NCI-H2227 treated with DMSO at 0.1 percent for 48 hours (cell line): ENCODE results near the gene CUL2.
"Not testable (repeated sequence)": the region's sequence is repeated elsewhere in the genome, so short reads cannot be mapped to it uniquely, and the experiment has no call there.

Source experiments
- DNase-seq: peaks from one replicate; lab custom pipeline; 2025; lab: John Stamatoyannopoulos, UW

The CUL2 gene

GRCh38 chr10:35019041-35020024 is 70.8 kb downstream of the CUL2 start:
- DNase-seq = no peak

DNA sequence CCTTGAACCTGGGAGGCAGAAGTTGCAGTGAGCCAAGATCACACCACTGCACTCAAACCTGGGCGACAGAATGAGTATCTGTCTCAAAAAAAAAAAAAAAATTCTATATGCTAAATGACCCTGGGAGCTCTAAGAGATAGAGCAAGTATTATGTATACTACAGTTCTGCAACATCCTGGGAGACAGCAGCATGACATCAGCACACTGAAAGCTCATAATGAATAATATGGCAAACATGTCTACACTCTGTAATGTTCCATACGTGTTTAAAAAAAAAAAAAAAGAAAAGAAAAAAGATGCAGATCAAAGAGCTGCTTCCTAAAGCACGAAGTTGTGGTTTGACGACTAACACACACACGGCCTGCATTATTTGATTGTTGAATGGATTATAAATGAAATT is 72.5 kb downstream of the CUL2 start:
- DNase-seq = no peak

DNA sequence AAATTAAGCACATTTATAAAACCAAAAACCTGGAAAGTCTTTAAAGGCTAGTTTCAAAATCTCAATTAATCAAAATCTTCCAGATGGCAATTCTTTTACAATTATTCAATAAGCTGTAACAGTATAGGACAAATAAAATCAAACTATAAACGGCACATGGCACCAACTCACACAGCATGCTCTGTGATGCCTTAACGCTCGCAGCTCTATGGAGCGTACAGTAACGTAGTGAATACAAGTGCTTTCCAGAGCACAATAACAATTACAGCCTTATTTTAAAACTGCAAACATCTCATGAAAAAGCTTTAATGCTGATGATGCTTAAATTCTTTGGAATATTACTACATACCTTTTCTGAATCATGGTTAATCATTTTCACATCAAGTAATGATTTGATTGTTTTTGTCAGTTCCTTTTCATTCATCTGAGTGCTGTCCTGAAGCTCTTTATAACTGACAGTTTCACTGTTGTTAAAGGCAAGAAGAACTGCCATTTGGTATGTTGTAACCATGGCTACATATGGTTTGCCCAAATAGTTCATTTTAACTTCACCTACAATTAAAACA is 74.2 kb downstream of the CUL2 start:
- DNase-seq = peak; percentile 14

DNA sequence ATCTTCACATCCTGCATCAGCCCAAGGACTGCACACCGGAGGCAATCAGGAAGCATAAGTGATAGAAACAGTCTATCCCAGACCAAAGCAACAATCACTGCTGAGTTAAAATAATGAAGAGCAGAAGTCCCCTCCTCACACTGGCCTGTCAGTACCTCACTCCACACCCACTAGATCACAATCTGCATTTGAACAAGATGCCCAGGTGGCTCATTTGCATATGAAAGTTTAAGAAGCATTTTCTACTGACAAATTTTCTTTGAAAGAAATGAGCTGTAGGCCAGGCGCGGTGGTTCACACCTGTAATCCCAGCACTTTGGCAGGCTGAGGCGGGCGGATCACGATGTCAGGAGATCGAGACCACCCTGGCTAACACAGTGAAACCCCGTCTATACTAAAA is 77.4 kb downstream of the CUL2 start:
- DNase-seq = no peak

GRCh38 chr10:35011771-35012191 is 78.4 kb downstream of the CUL2 start:
- DNase-seq = no peak

- DNase-seq = no peak
These were observed 82.3 kb downstream of the CUL2 start for GRCh38 chr10:35007858-35008301.

GRCh38 chr10:35006836-35007235 is 83.3 kb downstream of the CUL2 start:
- no peak for DNase-seq

- DNase-seq = no peak
These were observed 84.3 kb downstream of the CUL2 start for GRCh38 chr10:35005868-35006267.

DNA sequence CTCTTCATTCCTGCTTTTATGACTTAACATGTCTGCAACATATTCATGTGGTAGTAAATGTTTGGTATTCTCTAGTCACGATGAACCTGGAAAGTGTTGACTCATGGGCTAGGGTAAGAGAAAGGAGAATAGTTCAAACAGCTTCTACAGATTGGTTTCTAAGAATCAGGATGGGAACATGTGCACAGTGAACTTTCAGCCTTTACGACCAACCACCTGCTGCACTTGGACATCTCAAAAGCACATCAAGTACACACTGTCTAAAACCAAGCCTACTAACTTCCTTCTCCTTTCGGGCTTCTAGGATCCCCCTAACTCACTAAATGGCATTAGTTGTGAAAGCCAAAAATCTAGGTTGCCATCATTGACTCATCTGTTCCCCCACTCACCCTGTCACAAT is 85.5 kb downstream of the CUL2 start:
- no peak for DNase-seq

GRCh38 chr10:35003906-35004305 is 86.2 kb downstream of the CUL2 start:
- DNase-seq = no peak

GRCh38 chr10:35000936-35001335 is 89.2 kb downstream of the CUL2 start:
- no peak for DNase-seq

DNA sequence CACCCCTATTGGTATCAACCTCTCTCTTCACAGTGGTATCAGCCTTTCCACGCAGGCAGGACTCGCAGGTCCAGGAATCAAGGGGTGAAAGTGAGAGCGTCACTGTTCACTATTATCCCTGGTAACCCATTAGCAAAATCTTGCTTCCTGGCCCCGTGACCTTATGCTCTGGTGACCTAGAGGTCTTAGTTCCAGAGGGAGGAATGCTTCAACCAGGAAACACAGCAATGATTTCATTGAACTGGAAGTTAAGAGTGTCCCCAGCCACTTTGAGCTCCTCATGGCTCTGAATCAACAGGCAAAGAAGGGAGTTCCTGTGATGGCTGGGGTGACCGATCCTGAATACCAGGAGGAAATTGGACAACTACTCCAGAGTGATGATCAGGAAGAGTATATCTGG is 90.6 kb downstream of the CUL2 start:
- no peak for DNase-seq

DNA sequence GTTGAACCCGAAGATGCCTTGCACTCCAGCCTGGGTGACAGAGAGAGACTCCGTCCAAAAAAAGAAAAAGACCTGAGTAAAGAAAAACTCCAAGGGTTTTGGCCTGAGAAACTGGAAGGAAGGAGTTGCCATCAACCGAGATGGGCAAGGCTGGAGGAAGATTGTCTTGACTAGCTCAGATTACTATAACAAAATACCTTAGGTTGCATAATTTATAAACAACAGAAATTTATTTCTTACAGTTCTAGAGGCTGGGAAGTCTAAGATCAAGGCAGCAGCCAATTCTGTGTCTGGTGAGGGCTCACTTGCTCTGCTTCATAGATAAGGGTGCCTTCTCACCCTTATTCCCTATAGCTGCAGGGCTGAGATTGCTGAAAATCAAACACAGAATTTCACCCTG is 91.2 kb downstream of the CUL2 start:
- DNase-seq = no peak

GRCh38 chr10:34996843-34997242 is 93.3 kb downstream of the CUL2 start:
- no peak for DNase-seq

- DNase-seq = no peak
These were observed 94.2 kb downstream of the CUL2 start for GRCh38 chr10:34995925-34996324.

DNA sequence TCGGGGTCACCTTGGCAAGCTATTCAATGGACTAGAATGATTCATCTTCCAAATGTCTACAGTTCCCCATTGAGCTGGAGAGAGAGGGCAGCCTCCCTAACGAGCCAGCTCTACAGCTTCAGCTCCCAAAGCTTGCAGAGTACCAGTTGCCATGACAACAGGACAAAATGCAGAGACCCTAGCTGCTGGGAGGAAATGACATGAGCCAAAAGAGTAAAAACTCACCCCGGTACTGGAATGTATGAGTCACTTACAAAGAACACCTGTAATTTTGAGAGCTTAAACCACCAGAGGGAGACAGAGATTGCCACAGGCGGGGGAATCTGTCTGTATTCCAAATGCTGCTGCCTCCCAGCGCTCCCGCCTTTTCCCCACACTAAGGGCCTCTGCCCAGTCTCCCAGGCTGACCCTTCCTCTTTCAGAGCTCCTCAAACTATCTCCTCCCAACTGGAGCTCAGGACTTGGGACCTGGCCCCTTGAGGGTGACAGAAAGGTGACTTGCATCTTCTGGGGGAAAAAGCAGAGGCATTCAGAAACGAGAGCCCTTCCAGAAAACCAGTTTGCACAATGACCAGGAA is 95.5 kb downstream of the CUL2 start:
- peak; percentile 67 for DNase-seq

DNA sequence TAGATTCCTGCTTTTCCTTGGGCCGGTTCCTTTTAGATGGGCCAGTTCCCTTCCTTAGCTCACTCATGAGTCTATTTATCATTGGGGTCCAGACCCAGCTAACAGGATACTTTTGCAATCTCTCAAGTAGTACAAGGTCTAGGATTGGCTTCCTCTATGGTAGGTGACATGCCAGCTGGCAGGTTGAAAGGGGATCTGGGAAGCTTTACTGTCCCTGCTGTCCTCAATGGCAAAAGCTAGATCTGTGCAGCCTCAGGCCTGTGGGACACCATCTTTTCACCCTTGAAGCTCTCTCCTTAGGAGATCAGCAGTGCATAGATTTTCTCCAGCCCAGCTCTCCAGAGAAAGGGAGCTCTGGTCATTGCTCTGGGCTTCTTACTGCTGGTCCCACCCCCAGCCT is 96.4 kb downstream of the CUL2 start:
- no peak for DNase-seq

- DNase-seq = not testable (repeated sequence)
These were observed 99.0 kb downstream of the CUL2 start for GRCh38 chr10:34991117-34991516.

DNA sequence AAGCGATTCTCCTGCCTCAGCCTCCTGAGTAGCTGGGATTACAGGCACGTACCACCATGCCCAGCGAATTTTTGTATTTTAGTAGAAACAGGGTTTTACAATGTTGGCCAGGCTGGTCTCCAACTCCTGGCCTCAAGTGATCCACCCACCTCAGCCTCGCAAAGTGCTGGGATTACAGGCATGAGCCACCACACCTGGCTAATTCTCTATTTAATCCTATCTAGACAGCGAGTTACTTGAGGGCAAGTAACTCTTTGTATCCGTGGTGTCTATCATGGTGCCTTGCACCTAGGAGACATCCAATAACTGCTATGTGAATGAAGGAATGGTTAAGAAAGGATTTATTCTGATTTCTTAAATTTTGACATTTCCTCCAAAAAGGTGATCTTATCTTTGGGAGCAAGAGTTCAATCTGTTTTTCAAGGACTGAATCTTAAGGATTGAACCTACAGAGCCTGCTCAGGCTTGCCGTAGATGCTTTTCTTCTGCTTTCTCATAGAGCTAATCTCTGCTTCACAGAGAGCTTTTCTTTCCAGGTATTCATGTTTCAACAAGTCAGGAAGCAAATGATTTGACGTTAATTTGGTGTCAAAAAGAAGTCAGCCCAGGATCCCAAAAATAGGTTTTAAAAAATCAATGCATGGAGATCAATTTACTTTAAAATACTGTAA is 101.6 kb downstream of the CUL2 start:
- DNase-seq = no peak

GRCh38 chr10:34985823-34986222 is 104.3 kb downstream of the CUL2 start:
- no peak for DNase-seq

DNA sequence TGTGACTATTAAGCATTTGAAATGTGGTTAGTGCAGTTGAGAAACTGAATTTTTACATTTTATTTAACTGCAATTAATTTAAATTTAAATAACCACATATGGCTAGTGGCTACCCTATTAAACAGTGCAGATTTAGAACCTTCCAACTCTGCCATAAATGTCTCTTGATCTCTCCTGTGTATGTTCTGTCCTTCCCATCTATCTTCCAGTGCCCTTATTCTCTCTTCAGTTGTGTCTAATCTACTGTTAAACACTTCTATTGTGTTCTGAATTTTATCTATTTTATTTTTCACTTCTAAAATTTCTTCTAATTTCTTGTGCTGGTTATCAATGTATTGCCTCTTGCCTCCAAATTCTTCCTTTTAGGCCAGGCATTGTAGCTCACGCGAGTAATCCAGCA is 105.0 kb downstream of the CUL2 start:
- no peak for DNase-seq

DNA sequence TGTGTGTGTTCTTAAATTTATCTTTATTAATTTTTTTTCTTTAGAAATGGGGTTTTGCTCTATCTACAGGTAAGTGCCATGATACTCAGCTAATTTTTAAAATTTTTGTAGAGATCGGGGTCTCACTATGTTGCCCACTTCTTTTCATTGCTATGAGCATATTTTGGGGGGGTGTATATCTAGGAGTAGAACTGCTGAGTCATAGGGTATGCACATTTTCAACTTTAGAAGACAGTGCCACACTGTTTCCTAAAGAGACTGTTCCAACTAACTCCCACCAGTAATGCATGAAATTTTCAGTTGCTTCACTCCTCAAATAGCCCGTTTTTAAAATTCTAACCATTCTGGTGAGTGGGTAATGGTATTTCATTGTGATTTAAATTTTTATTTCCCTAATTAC is 108.3 kb downstream of the CUL2 start:
- DNase-seq = no peak

DNA sequence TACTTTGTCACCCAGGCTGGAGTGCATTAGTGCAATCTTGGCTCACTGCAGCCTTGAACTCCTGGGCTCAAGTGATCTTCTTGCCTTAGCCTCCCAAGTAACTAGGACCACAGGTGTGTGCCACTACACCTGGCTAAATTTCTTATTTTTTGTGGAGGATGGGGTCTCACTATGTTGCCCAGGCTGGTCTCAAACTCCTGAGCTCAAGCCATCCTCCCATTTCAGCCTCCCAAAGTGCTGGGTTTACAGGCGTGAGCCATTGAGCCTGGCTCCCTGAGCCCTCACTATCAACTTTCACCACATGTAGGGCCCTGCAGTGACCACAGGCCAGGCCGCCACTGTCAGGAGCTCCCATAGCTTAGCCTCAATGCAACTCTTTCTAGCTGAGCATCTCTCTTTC is 110.2 kb downstream of the CUL2 start:
- DNase-seq = no peak
